Tracheal epithelial cell (primary cell): ENCODE measurements around the gene CROT. TPM values are rescaled to one million over a fixed set of nuclear protein-coding genes. Genes with fewer than 3 reads are reported as not detected.

Experiments
- total RNA-seq: library from RNA; depleted of rRNA; stranded (reverse); fragments of >200 nt; gene quantifications from 2 replicates; pipeline ENCODE4 v1.2.1, GENCODE V29; 2014

CROT gene, protein sequence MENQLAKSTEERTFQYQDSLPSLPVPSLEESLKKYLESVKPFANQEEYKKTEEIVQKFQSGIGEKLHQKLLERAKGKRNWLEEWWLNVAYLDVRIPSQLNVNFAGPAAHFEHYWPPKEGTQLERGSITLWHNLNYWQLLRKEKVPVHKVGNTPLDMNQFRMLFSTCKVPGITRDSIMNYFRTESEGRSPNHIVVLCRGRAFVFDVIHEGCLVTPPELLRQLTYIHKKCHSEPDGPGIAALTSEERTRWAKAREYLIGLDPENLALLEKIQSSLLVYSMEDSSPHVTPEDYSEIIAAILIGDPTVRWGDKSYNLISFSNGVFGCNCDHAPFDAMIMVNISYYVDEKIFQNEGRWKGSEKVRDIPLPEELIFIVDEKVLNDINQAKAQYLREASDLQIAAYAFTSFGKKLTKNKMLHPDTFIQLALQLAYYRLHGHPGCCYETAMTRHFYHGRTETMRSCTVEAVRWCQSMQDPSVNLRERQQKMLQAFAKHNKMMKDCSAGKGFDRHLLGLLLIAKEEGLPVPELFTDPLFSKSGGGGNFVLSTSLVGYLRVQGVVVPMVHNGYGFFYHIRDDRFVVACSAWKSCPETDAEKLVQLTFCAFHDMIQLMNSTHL
- total RNA-seq: 7.5 and 13.0 TPM in 2 replicates

DNA sequence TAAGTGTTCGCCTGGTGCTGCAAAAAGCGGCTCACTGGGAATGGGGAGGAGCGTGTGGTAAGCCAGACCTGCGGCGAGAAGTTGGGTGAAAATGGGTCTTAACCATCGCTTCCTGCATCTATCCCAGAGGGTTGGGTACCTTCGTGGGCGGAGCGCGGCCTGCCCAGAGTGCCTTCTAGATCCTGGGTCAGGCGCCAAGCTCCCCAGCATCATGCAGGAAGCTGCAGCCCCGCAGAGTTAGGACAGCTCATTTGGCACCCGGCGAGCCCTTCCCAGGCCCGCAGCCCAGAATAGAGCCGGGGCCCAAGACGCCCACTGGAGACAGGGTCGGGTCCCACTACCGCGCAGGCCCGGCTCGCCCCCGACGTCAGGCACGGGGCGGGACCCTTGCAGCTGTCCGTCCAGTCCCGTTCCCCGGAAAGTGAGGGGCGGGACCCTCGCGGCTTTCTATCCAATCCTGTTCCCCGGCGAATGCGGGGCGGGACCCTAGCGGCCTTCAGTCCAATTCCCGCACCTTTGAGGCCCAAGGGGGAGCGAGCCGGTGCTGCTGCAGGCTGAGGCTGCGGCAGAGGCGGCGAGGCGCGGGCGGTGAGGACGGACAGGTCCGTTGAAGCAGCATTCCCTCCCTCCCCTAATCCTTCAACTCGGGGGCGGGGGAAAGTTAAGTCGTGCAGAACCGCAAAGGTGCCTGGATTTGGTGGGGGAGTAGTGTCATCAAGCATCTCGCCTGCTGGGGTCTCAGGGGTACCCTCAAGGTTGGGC is at the start of gene CROT:
Gene CROT, plus strand, starts transcription at position 499 of the 762 bp plus-strand sequence. CDS start 3,405 bp downstream, outside the sequence.

Other genes starting within 250 kb of the CROT start
- gene DMTF1, start 193.2 kb upstream of the CROT start, total RNA-seq: 27.1 and 44.8 TPM in 2 replicates
- gene TMEM243, start 125.9 kb upstream of the CROT start, total RNA-seq: 28.6 and 35.4 TPM in 2 replicates
- 1.4 TPM in 1 of 2 replicates, not detected in the other for gene ABCB4, start 130.0 kb downstream of the CROT start, total RNA-seq